ENCODE measurements around the gene TOMM22.

Gene TOMM22

GRCh38 chr22:38733329-38733723 is 51.6 kb downstream of the TOMM22 start:
- DNase-seq (ENCODE audit: low read depth in 4 of 4, low spot score in 1 of 4): no peak

- no peak for DNase-seq (ENCODE audit: low read depth in 4 of 4, low spot score in 1 of 4)
Measured at GRCh38 chr22:38733724-38734381, 52.1 kb downstream of the TOMM22 start.

- no peak for DNase-seq (ENCODE audit: low read depth in 4 of 4, low spot score in 1 of 4)
Measured at GRCh38 chr22:38734421-38735100, 52.8 kb downstream of the TOMM22 start.
